Sigmoid colon (tissue), 4 donors: ENCODE data around the gene OR2T1.
"Not testable (repeated sequence)": the region's sequence is repeated elsewhere in the genome, so short reads cannot be mapped to it uniquely, and the experiment has no call there.

Experiments
- EP300 ChIP-seq, 4 donors: sonication (generic); formaldehyde crosslinking; IDR thresholded peaks; one replicate each; pipeline ENCODE4 v1.6.1; 2017; ENCODE audit warnings: antibody characterized with exemption in 4 of 4
- POLR2A ChIP-seq, 2 donors: fragments of 450-650 bp; IDR thresholded peaks; one replicate each; pipeline ENCODE4 v1.6.1; 2016; ENCODE audit warnings: antibody characterized with exemption in 2 of 2, mild to moderate bottlenecking in 2 of 2, moderate library complexity in 2 of 2
- POLR2AphosphoS5 ChIP-seq, 4 donors: sonication (generic); formaldehyde crosslinking; IDR thresholded peaks; one replicate each; pipeline ENCODE4 v1.6.1; 2017; ENCODE audit warnings: antibody characterized with exemption in 4 of 4
- TF ChIP-seq, protein P1 (sequence below), 4 experiments: fragments of 450-650 bp in 3 of 4; fragments of 200-600 bp in 1 of 4; IDR thresholded peaks; one replicate each; pipeline ENCODE4 v1.5.1; 2016 to 2019; ENCODE audit warnings: antibody characterized with exemption in 4 of 4, mild to moderate bottlenecking in 3 of 4, moderate library complexity in 2 of 4

DNA sequence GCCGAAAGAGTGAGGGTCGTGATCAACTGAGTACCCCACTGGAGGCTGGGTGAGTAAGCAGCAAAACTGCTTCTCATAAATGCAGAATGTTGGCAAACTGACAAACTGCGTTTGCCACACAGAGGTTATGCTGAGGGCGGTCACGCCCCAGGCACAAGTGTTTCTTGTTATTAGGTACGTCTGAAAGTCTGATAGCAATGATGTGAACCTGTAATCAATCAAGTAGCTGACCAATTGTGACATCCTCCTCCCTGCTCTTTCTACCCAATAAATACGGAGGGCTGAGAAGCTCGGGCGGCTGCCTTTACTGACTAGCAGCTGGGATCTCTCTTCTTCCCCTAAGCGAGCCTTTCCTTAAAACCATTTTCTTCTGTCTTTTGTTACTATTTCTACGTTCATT is 28.8 kb downstream of the OR2T1 start:
- TF ChIP-seq EP300, POLR2A, POLR2AphosphoS5 (IDR thresholded peaks at IDR 0.05): not testable (repeated sequence)
- TF ChIP-seq, protein P1, sequence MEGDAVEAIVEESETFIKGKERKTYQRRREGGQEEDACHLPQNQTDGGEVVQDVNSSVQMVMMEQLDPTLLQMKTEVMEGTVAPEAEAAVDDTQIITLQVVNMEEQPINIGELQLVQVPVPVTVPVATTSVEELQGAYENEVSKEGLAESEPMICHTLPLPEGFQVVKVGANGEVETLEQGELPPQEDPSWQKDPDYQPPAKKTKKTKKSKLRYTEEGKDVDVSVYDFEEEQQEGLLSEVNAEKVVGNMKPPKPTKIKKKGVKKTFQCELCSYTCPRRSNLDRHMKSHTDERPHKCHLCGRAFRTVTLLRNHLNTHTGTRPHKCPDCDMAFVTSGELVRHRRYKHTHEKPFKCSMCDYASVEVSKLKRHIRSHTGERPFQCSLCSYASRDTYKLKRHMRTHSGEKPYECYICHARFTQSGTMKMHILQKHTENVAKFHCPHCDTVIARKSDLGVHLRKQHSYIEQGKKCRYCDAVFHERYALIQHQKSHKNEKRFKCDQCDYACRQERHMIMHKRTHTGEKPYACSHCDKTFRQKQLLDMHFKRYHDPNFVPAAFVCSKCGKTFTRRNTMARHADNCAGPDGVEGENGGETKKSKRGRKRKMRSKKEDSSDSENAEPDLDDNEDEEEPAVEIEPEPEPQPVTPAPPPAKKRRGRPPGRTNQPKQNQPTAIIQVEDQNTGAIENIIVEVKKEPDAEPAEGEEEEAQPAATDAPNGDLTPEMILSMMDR (IDR thresholded peaks at IDR 0.05) = not testable (repeated sequence)
